HG02973 (cell line): ENCODE measurements around the gene POU3F1.

Experiments
- ATAC-seq: cut with Tn5 transposase; IDR thresholded peaks from one replicate; pipeline ENCODE4 v1.9.1; 2021; ENCODE audit warnings: moderate library complexity; ENCODE audit not compliant: unreplicated experiment

The POU3F1 gene

GRCh38 chr1:38074302-38074677, 27.7 kb upstream of the POU3F1 start:
- ATAC-seq = no peak

GRCh38 chr1:38073534-38074301, 27.1 kb upstream of the POU3F1 start:
- ATAC-seq = no peak

- ATAC-seq = no peak
These were observed 26.3 kb upstream of the POU3F1 start for GRCh38 chr1:38072858-38073257.

- ATAC-seq = no peak
These were observed 25.0 kb upstream of the POU3F1 start for GRCh38 chr1:38071312-38072256.

GRCh38 chr1:38068980-38069340, 22.4 kb upstream of the POU3F1 start:
- no peak for ATAC-seq

GRCh38 chr1:38068220-38068979, 21.8 kb upstream of the POU3F1 start:
- no peak for ATAC-seq

- no peak for ATAC-seq
These were observed 17.8 kb upstream of the POU3F1 start for GRCh38 chr1:38064197-38064903.

- ATAC-seq = no peak
These were observed 17.0 kb upstream of the POU3F1 start for GRCh38 chr1:38063616-38064015.

- ATAC-seq = no peak
These were observed 16.0 kb upstream of the POU3F1 start for GRCh38 chr1:38062361-38063288.

GRCh38 chr1:38061883-38062328, 15.3 kb upstream of the POU3F1 start:
- peak; percentile 62 for ATAC-seq

- ATAC-seq = no peak
These were observed 14.7 kb upstream of the POU3F1 start for GRCh38 chr1:38061290-38061689.

- no peak for ATAC-seq
These were observed 13.9 kb upstream of the POU3F1 start for GRCh38 chr1:38060498-38060897.

- no peak for ATAC-seq
These were observed 13.2 kb upstream of the POU3F1 start for GRCh38 chr1:38059635-38060250.

- ATAC-seq = no peak
These were observed 9.4 kb upstream of the POU3F1 start for GRCh38 chr1:38055965-38056364.

- no peak for ATAC-seq
These were observed 8.8 kb upstream of the POU3F1 start for GRCh38 chr1:38055398-38055797.

- ATAC-seq = no peak
These were observed 7.0 kb upstream of the POU3F1 start for GRCh38 chr1:38053416-38054091.

- ATAC-seq = no peak
These were observed 6.3 kb upstream of the POU3F1 start for GRCh38 chr1:38052750-38053415.

GRCh38 chr1:38051079-38051543, 4.5 kb upstream of the POU3F1 start:
- ATAC-seq = no peak
